HepG2 (cell line): ENCODE results near the gene RCBTB1. TPM values are rescaled to one million over a fixed set of nuclear protein-coding genes. Genes with fewer than 3 reads are reported as not detected.

ENCODE experiments used
- ATAC-seq: fragments of 200-7000 bp; cut with Tn5 transposase; 3 replicates; pipeline ENCODE4 v1.9.1; 2020; ENCODE audit warnings: mild to moderate bottlenecking, moderate library complexity
- BruUV-seq: library from RNA; stranded (reverse); fragments of 400-500 nt; replicated peaks from 2 replicates; lab custom pipeline; 2021; lab: Mats Ljungman, UMichigan
- CTCF ChIA-PET: fragments of 300-600 bp; formaldehyde crosslinking; extraction: SDS; loops from one replicate; lab custom pipeline; 2021; ENCODE audit warnings: low total read pairs, inconsistent platforms, low intra/inter-chr PET ratio; lab: Yijun Ruan, JAX
- POLR2A ChIA-PET: fragments of 350-600 bp; sonication (Branson Sonifier 250); formaldehyde crosslinking; loops from one replicate; lab custom pipeline; 2020; ENCODE audit warnings: antibody characterized with exemption, inconsistent platforms; lab: Yijun Ruan, JAX
- DNase-seq: peaks from one replicate; pipeline ENCODE4 v3.0.0-alpha.2; 2015; ENCODE audit warnings: low spot score
- FAIRE-seq: peaks from 3 replicates; lab custom pipeline; 2011; peaks lifted over from hg19 to GRCh38; lab: Jason Lieb, UNC
- H2AFZ ChIP-seq: one replicate; pipeline ENCODE4 v1.6.1; 2011; ENCODE audit warnings: low read length, inconsistent platforms
- H3K27ac ChIP-seq: fragments of 300-600 bp; 3 replicates; pipeline ENCODE4 v1.8.0; 2011; ENCODE audit warnings: mixed run types, mild to moderate bottlenecking, mixed read lengths, low read length, inconsistent platforms; ENCODE audit not compliant: insufficient read depth; ENCODE audit errors: extremely low read length
- H3K27me3 ChIP-seq, 2 experiments: fragments of 200-600 bp in 1 of 2; 2 replicates in 1 of 2; 3 replicates in 1 of 2; pipeline versions ENCODE4 v1.6.0 to v1.8.0; 2011; ENCODE audit warnings: low read length in 2 of 2, mild to moderate bottlenecking in 2 of 2, moderate library complexity in 2 of 2, inconsistent platforms in 1 of 2; ENCODE audit not compliant: insufficient read depth in 2 of 2, control insufficient read depth in 1 of 2
- H3K36me3 ChIP-seq, 2 experiments: fragments of 200-600 bp in 1 of 2; replicated peaks in 1 of 2; 2 replicates in 1 of 2; 3 replicates in 1 of 2; pipeline versions ENCODE4 v1.5.1 to v1.8.0; 2011; ENCODE audit warnings: low read length in 2 of 2, inconsistent platforms in 1 of 2; ENCODE audit not compliant: insufficient read depth in 2 of 2, control insufficient read depth in 1 of 2
- H3K4me1 ChIP-seq: 2 replicates; pipeline ENCODE4 v1.5.1; 2012; ENCODE audit warnings: low read length, inconsistent platforms; ENCODE audit not compliant: insufficient read depth
- H3K4me2 ChIP-seq: 2 replicates; pipeline ENCODE4 v1.6.0; 2011; ENCODE audit warnings: low read depth, low read length, inconsistent platforms
- H3K4me3 ChIP-seq, 3 experiments: fragments of 200-600 bp in 1 of 3; sonication (generic), shearing (Covaris generic) in 1 of 3; replicated peaks in 1 of 3; 2 replicates each; pipeline ENCODE4 v1.5.1; 2011 to 2016; ENCODE audit warnings: low read length in 3 of 3, inconsistent platforms in 2 of 3, low read depth in 2 of 3, mild to moderate bottlenecking in 2 of 3, control low read depth in 1 of 3, mixed read lengths in 1 of 3; ENCODE audit not compliant: insufficient read depth in 1 of 3
- H3K79me2 ChIP-seq: one replicate; pipeline ENCODE4 v1.6.1; 2011; ENCODE audit warnings: low read length, inconsistent platforms; ENCODE audit not compliant: insufficient read depth
- H3K9ac ChIP-seq: 2 replicates; pipeline ENCODE4 v1.6.0; 2011; ENCODE audit warnings: mild to moderate bottlenecking, low read depth, low read length, inconsistent platforms; ENCODE audit not compliant: insufficient read depth
- H3K9me3 ChIP-seq: 2 replicates; pipeline ENCODE4 v1.5.1; 2012; ENCODE audit warnings: mild to moderate bottlenecking, low read length
- H4K20me1 ChIP-seq: 2 replicates; pipeline ENCODE4 v1.6.0; 2011; ENCODE audit warnings: inconsistent platforms, mild to moderate bottlenecking, low read length, moderate library complexity; ENCODE audit not compliant: insufficient read depth
- AGO2 ChIP-seq: fragments of 200-400 bp; formaldehyde crosslinking; optimal IDR thresholded peaks from 2 replicates; pipeline ENCODE3; 2017; ENCODE audit warnings: mild to moderate bottlenecking, low read depth, low read length, moderate library complexity
- FOSL2 ChIP-seq: sonication (generic); formaldehyde crosslinking; IDR thresholded peaks from 2 replicates; pipeline ENCODE4 v1.4.0; 2020; ENCODE audit warnings: missing genetic modification reagents
- FOXA1 ChIP-seq, 2 experiments: fragments of 450-650 bp in 1 of 2; sonication (generic) in 1 of 2; formaldehyde crosslinking in 1 of 2; IDR thresholded peaks; 2 replicates each; pipeline versions ENCODE4 v1.4.0 to v1.6.1; 2016 to 2020; ENCODE audit warnings: missing genetic modification reagents in 1 of 2
- FOXA3 ChIP-seq: IDR thresholded peaks from 2 replicates; pipeline ENCODE4 v1.6.1; 2016; ENCODE audit warnings: missing genetic modification reagents, missing compliant biosample characterization
- HOXA9 ChIP-seq: sonication (generic); formaldehyde crosslinking; IDR thresholded peaks from 2 replicates; pipeline ENCODE4 v1.8.1; 2022; ENCODE audit warnings: missing genetic modification reagents, mild to moderate bottlenecking, moderate library complexity, borderline replicate concordance
- MZF1 ChIP-seq: sonication (generic); formaldehyde crosslinking; IDR thresholded peaks from 2 replicates; pipeline ENCODE4 v1.8.1; 2023; ENCODE audit warnings: mild to moderate bottlenecking, missing genetic modification reagents, borderline replicate concordance
- NR2F1 ChIP-seq, 2 experiments: fragments of 450-650 bp in 1 of 2; formaldehyde crosslinking in 1 of 2; IDR thresholded peaks; 2 replicates each; pipeline versions ENCODE4 v1.5.0 to v1.6.1; 2016 to 2020; ENCODE audit warnings: mild to moderate bottlenecking in 1 of 2, missing compliant biosample characterization in 1 of 2, missing genetic modification reagents in 1 of 2, moderate library complexity in 1 of 2
- NR2F2 ChIP-seq: IDR thresholded peaks from 2 replicates; pipeline ENCODE4 v1.6.1; 2012; ENCODE audit warnings: low read depth, inconsistent platforms, borderline replicate concordance
- NR2F6 ChIP-seq, 2 experiments: IDR thresholded peaks; 2 replicates each; pipeline ENCODE4 v1.6.1; 2016; ENCODE audit warnings: antibody characterized with exemption in 1 of 2, mild to moderate bottlenecking in 1 of 2
- SOX13 ChIP-seq, 3 experiments: fragments of 450-650 bp in 1 of 3; sonication (generic) in 1 of 3; formaldehyde crosslinking in 1 of 3; IDR thresholded peaks in 2 of 3; conservative IDR thresholded peaks in 1 of 3; 2 replicates each; pipeline versions ENCODE4 v1.5.0 to v1.6.1; 2016 to 2020; ENCODE audit warnings: antibody characterized with exemption in 1 of 3, mild to moderate bottlenecking in 1 of 3, missing compliant biosample characterization in 1 of 3, missing genetic modification reagents in 1 of 3, moderate library complexity in 1 of 3
- SSRP1 ChIP-seq: IDR thresholded peaks from 2 replicates; pipeline ENCODE4 v1.6.1; 2016; ENCODE audit warnings: control low read depth
- ZFY ChIP-seq: sonication (generic); formaldehyde crosslinking; IDR thresholded peaks from 2 replicates; pipeline ENCODE4 v1.4.0; 2020; ENCODE audit warnings: missing genetic modification reagents
- ZNF7 ChIP-seq: IDR thresholded peaks from 2 replicates; pipeline ENCODE4 v1.6.1; 2016; ENCODE audit warnings: missing biosample characterization, missing genetic modification reagents
- WGBS: methylation state at CpG from one replicate; pipeline ENCODE4 v1.1.6; 2017; ENCODE audit warnings: low lambda C conversion rate; 5-methylcytosine and 5-hydroxymethylcytosine counted together
- in situ Hi-C: cut with HindIII; loops from 2 replicates; pipeline ENCODE4 v1.10.0; 2017; ENCODE audit warnings: low pct_unique_long_range_greater_than_20kb; ENCODE audit not compliant: extremely low pct_ligation_motif_present
- intact Hi-C: fragments of 100-400 bp; cut with micrococcal nuclease; formaldehyde crosslinking; loops from one replicate; pipeline ENCODE4 v1.10.0; 2022; ENCODE audit not compliant: unreplicated experiment
- polyA plus RNA-seq, 8 experiments: library from polyadenylated mRNA; depleted of rRNA in 3 of 8; stranded (reverse) in 7 of 8; unstranded in 1 of 8; fragments of >200 nt; fragmentation: Illumina TruSeq in 4 of 8; extraction: Trizol in 4 of 8; gene quantifications; 2 replicates each; pipeline versions ENCODE4 v1.2.1 to v1.2.3, GENCODE V29; 2011 to 2016; ENCODE audit warnings: low read depth in 4 of 8, missing spikeins in 1 of 8, mixed read lengths in 1 of 8; ENCODE audit not compliant: insufficient read depth in 1 of 8
- total RNA-seq, 5 experiments: library from RNA; depleted of rRNA; stranded (reverse); fragments of >200 nt; fragmentation: Illumina TruSeq; extraction: Trizol; gene quantifications; 2 replicates each; pipeline ENCODE4 v1.2.3, GENCODE V29; 2016; ENCODE audit warnings: low read depth in 1 of 5
- TF ChIP-seq, protein P1 (sequence below): sonication (generic); formaldehyde crosslinking; IDR thresholded peaks from 2 replicates; pipeline ENCODE4 v1.5.0; 2020; ENCODE audit warnings: mild to moderate bottlenecking, missing genetic modification reagents, moderate library complexity
- TF ChIP-seq, protein P2 (sequence below): IDR thresholded peaks from 2 replicates; pipeline ENCODE4 v1.6.1; 2016; ENCODE audit warnings: mild to moderate bottlenecking
- TF ChIP-seq, protein P3 (sequence below): sonication (generic); formaldehyde crosslinking; IDR thresholded peaks from 2 replicates; pipeline ENCODE4 v1.4.0; 2020; ENCODE audit warnings: mild to moderate bottlenecking, missing genetic modification reagents
- TF ChIP-seq, protein P4 (sequence below): sonication (generic); formaldehyde crosslinking; IDR thresholded peaks from 2 replicates; pipeline ENCODE4 v1.8.1; 2023; ENCODE audit warnings: mild to moderate bottlenecking, missing genetic modification reagents, borderline replicate concordance

RCBTB1 gene
- total and polyA plus RNA-seq, 2 of the 13 experiments (the other 11 are each of a cell fraction or from before 2014, with no cell fraction given): 13.4 to 21.6 TPM

DNA sequence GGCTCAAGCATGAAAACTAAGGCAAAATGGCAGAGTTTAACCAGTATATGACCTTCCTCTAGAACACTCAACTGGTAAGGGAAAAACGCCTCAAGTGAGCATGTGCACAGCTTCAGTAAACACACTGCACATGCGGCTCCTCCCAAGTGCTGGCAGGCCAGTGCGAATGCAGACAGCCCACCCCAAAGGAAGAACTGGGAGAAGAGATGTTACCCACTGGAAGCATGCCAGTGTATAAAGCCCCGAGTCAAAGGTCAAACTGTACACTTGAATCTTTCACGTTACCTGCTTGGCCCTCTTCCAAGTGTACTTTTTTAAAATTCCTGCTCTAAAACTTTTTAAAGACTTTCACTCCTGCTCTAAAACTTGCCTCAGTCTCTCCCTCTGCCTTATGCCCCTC, 19.2 kb upstream of the RCBTB1 start:
- in situ Hi-C loops: no loop called here
- Histone ChIP-seq H4K20me1 (no peaks in the 10 kb centered on the region), H3K9ac (no peak overlapping the region), H3K79me2 (no peaks in the 10 kb centered on the region), H3K36me3 (no peaks in the 10 kb centered on the region), H2AFZ (no peak overlapping the region), H3K4me2 (peak overlapping the region; percentile 70), H3K4me3 (peak overlapping the region in 2 of 3 experiments; percentile 8 to 31; a peak in 2 of 6 replicates), H3K27ac (no peak overlapping the region), H3K4me1 (peaks cover 24% of the 10 kb centered on the region), H3K27me3 (no peaks in the 10 kb centered on the region), H3K9me3 (no peaks in the 10 kb centered on the region)
- intact Hi-C loops: no loop called here
- CTCF ChIA-PET: no interaction called here
- DNase-seq: peak; percentile 18
- 2% methylated on average over 5 of the region's 5 CpGs for WGBS
- peak; percentile 32; the same call in 1 of the 3 replicates for ATAC-seq
- FAIRE-seq: peak; percentile 60
- BruUV-seq: no TSS peak
- POLR2A ChIA-PET: interaction anchor here (1.0 to 1.6 kb wide), 3 partner anchors 19 to 390 kb away, joined by 3 to 8 read pairs (median 3); partner anchors contain the start of gene RCBTB1
- TF ChIP-seq, protein P1, sequence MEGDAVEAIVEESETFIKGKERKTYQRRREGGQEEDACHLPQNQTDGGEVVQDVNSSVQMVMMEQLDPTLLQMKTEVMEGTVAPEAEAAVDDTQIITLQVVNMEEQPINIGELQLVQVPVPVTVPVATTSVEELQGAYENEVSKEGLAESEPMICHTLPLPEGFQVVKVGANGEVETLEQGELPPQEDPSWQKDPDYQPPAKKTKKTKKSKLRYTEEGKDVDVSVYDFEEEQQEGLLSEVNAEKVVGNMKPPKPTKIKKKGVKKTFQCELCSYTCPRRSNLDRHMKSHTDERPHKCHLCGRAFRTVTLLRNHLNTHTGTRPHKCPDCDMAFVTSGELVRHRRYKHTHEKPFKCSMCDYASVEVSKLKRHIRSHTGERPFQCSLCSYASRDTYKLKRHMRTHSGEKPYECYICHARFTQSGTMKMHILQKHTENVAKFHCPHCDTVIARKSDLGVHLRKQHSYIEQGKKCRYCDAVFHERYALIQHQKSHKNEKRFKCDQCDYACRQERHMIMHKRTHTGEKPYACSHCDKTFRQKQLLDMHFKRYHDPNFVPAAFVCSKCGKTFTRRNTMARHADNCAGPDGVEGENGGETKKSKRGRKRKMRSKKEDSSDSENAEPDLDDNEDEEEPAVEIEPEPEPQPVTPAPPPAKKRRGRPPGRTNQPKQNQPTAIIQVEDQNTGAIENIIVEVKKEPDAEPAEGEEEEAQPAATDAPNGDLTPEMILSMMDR (CRISPR knock-in tag): peak; percentile 19; the same call in 1 of the 2 replicates
- TF ChIP-seq NR2F2: no peak
- TF ChIP-seq NR2F6 (IDR thresholded peaks at IDR 0.05): peak; percentile 35; the same call in 1 of the 2 replicates
- TF ChIP-seq NR2F6 (CRISPR knock-in tag; IDR thresholded peaks at IDR 0.05): peak; percentile 55
- 0 out of 2 replicates have a peak, but pooled peaks have one; percentile 14 for TF ChIP-seq ZFY (CRISPR knock-in tag)
- 0 out of 2 replicates have a peak, but pooled peaks have one; percentile 23 for TF ChIP-seq ZNF7 (CRISPR knock-in tag)
- TF ChIP-seq AGO2: no peak
- TF ChIP-seq HOXA9 (CRISPR knock-in tag): no peak
- 0 out of 4 replicates have a peak, but pooled peaks of 1 of the 2 experiments have one; percentile 35 for TF ChIP-seq NR2F1 (CRISPR knock-in tag; IDR thresholded peaks at IDR 0.05)
- 0 out of 2 replicates have a peak, but pooled peaks have one; percentile 29 for TF ChIP-seq FOXA3 (CRISPR knock-in tag)
- TF ChIP-seq, protein P2, sequence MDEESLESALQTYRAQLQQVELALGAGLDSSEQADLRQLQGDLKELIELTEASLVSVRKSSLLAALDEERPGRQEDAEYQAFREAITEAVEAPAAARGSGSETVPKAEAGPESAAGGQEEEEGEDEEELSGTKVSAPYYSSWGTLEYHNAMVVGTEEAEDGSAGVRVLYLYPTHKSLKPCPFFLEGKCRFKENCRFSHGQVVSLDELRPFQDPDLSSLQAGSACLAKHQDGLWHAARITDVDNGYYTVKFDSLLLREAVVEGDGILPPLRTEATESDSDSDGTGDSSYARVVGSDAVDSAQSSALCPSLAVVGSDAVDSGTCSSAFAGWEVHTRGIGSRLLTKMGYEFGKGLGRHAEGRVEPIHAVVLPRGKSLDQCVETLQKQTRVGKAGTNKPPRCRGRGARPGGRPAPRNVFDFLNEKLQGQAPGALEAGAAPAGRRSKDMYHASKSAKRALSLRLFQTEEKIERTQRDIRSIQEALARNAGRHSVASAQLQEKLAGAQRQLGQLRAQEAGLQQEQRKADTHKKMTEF (CRISPR knock-in tag): no peak
- no peak for TF ChIP-seq FOXA1 (IDR thresholded peaks at IDR 0.05)
- TF ChIP-seq FOXA1 (CRISPR knock-in tag; IDR thresholded peaks at IDR 0.05): 0 out of 2 replicates have a peak, but pooled peaks have one; percentile 14
- TF ChIP-seq MZF1 (CRISPR knock-in tag): no peak
- TF ChIP-seq SSRP1 (CRISPR knock-in tag): no peak
- TF ChIP-seq FOSL2 (CRISPR knock-in tag): no peak
- TF ChIP-seq, protein P3, sequence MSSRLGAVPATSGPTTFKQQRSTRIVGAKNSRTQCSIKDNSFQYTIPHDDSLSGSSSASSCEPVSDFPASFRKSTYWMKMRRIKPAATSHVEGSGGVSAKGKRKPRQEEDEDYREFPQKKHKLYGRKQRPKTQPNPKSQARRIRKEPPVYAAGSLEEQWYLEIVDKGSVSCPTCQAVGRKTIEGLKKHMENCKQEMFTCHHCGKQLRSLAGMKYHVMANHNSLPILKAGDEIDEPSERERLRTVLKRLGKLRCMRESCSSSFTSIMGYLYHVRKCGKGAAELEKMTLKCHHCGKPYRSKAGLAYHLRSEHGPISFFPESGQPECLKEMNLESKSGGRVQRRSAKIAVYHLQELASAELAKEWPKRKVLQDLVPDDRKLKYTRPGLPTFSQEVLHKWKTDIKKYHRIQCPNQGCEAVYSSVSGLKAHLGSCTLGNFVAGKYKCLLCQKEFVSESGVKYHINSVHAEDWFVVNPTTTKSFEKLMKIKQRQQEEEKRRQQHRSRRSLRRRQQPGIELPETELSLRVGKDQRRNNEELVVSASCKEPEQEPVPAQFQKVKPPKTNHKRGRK (CRISPR knock-in tag): no peak
- TF ChIP-seq, protein P4, sequence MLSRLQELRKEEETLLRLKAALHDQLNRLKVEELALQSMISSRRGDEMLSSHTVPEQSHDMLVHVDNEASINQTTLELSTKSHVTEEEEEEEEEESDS (CRISPR knock-in tag): no peak
- TF ChIP-seq SOX13 (IDR thresholded peaks at IDR 0.05): no peak
- 0 out of 4 replicates have a peak, but pooled peaks of 1 of the 2 experiments have one; percentile 21 for TF ChIP-seq SOX13 (CRISPR knock-in tag; conservative IDR thresholded peaks at IDR 0.05 in 1 of 2, IDR thresholded peaks at IDR 0.05 in 1 of 2)
